HG02763 (cell line): ENCODE results near the gene VAPB.
"Not testable (repeated sequence)": the region's sequence is repeated elsewhere in the genome, so short reads cannot be mapped to it uniquely, and the experiment has no call there.

ENCODE experiments used
- ATAC-seq: cut with Tn5 transposase; IDR thresholded peaks from one replicate; pipeline ENCODE4 v1.9.1; 2021; ENCODE audit warnings: mild to moderate bottlenecking, moderate library complexity; ENCODE audit not compliant: unreplicated experiment

The VAPB gene

GRCh38 chr20:58406422-58407001, 17.5 kb downstream of the VAPB start:
- no peak for ATAC-seq

- no peak for ATAC-seq
Observed at GRCh38 chr20:58407201-58407873, 18.3 kb downstream of the VAPB start.

GRCh38 chr20:58407966-58408557, 19.0 kb downstream of the VAPB start:
- no peak for ATAC-seq

GRCh38 chr20:58408603-58409246, 19.7 kb downstream of the VAPB start:
- no peak for ATAC-seq

- ATAC-seq, result not testable (repeated sequence)
Observed at GRCh38 chr20:58414216-58414615, 25.2 kb downstream of the VAPB start.

GRCh38 chr20:58414786-58415185, 25.8 kb downstream of the VAPB start:
- ATAC-seq, result not testable (repeated sequence)

- ATAC-seq, result no peak
Observed at GRCh38 chr20:58416057-58416456, 27.0 kb downstream of the VAPB start.

- no peak for ATAC-seq
Observed at GRCh38 chr20:58416835-58417234, 27.8 kb downstream of the VAPB start.

GRCh38 chr20:58417438-58417837, 28.4 kb downstream of the VAPB start:
- no peak for ATAC-seq

GRCh38 chr20:58418949-58419748, 30.1 kb downstream of the VAPB start:
- no peak for ATAC-seq

- no peak for ATAC-seq
Observed at GRCh38 chr20:58420798-58421496, 31.9 kb downstream of the VAPB start.

- ATAC-seq, result no peak
Observed at GRCh38 chr20:58421497-58421850, 32.4 kb downstream of the VAPB start.

GRCh38 chr20:58424218-58424969, 35.4 kb downstream of the VAPB start:
- ATAC-seq, result no peak

- not testable (repeated sequence) for ATAC-seq
Observed at GRCh38 chr20:58427571-58427970, 38.5 kb downstream of the VAPB start.

GRCh38 chr20:58428364-58428763, 39.3 kb downstream of the VAPB start:
- ATAC-seq, result no peak

GRCh38 chr20:58429303-58429702, 40.3 kb downstream of the VAPB start:
- ATAC-seq, result no peak

- no peak for ATAC-seq
Observed at GRCh38 chr20:58431134-58431533, 42.1 kb downstream of the VAPB start.

GRCh38 chr20:58432186-58432954, 43.3 kb downstream of the VAPB start:
- no peak for ATAC-seq

GRCh38 chr20:58433029-58433647, 44.1 kb downstream of the VAPB start:
- no peak for ATAC-seq
